DOHH2 (cell line): ENCODE results near the gene ADRA1B.

Experiments used
- H3F3A ChIP-seq: fragments of 200-600 bp; sonication (generic), shearing (Covaris generic); 2 replicates; pipeline ENCODE4 v1.6.0; 2016; ENCODE audit warnings: antibody characterized with exemption, mild to moderate bottlenecking; ENCODE audit not compliant: control insufficient read depth, insufficient read depth
- H3K27ac ChIP-seq: fragments of 200-600 bp; sonication (generic); 2 replicates; pipeline ENCODE4 v1.5.1; 2014; ENCODE audit warnings: low read depth, mild to moderate bottlenecking, low read length, moderate library complexity
- H3K27me3 ChIP-seq: fragments of 200-600 bp; sonication (generic); 2 replicates; pipeline ENCODE4 v1.6.1; 2014; ENCODE audit warnings: mild to moderate bottlenecking, low read length, mixed read lengths; ENCODE audit not compliant: control insufficient read depth
- H3K36me3 ChIP-seq: fragments of 200-600 bp; sonication (generic); 2 replicates; pipeline ENCODE4 v1.6.1; 2014; ENCODE audit warnings: mild to moderate bottlenecking, low read length, moderate library complexity, mixed read lengths; ENCODE audit not compliant: control insufficient read depth
- H3K4me1 ChIP-seq: fragments of 200-600 bp; sonication (generic); 2 replicates; pipeline ENCODE4 v1.6.1; 2014; ENCODE audit warnings: mild to moderate bottlenecking, low read length, mixed read lengths; ENCODE audit not compliant: control insufficient read depth
- H3K4me2 ChIP-seq: fragments of 200-600 bp; sonication (generic); 2 replicates; pipeline ENCODE4 v1.6.0; 2014; ENCODE audit warnings: mild to moderate bottlenecking, low read length, moderate library complexity
- H3K4me3 ChIP-seq: fragments of 200-600 bp; sonication (generic); 2 replicates; pipeline ENCODE4 v1.5.1; 2014; ENCODE audit warnings: mild to moderate bottlenecking, low read length, mixed read lengths
- H3K79me2 ChIP-seq: fragments of 200-600 bp; sonication (generic); 2 replicates; pipeline ENCODE4 v1.6.1; 2014; ENCODE audit warnings: mild to moderate bottlenecking, low read length, mixed read lengths; ENCODE audit not compliant: control insufficient read depth
- H3K9me2 ChIP-seq: fragments of 200-600 bp; sonication (generic); replicated peaks from 2 replicates; pipeline ENCODE4 v1.6.1; 2014; ENCODE audit warnings: mild to moderate bottlenecking, low read length, mixed read lengths; ENCODE audit not compliant: control insufficient read depth
- H3K9me3 ChIP-seq: fragments of 200-600 bp; sonication (generic); 2 replicates; pipeline ENCODE4 v1.6.1; 2014; ENCODE audit warnings: antibody characterized with exemption, low read length, mixed read lengths; ENCODE audit not compliant: control insufficient read depth, insufficient read depth
- H4K20me1 ChIP-seq: fragments of 200-600 bp; sonication (generic); 2 replicates; pipeline ENCODE4 v1.6.0; 2014; ENCODE audit warnings: low read depth, mild to moderate bottlenecking, antibody characterized with exemption, low read length, moderate library complexity; ENCODE audit not compliant: control insufficient read depth, insufficient read depth
- CTCF ChIP-seq: fragments of 200-600 bp; sonication (generic); IDR thresholded peaks from one replicate; pipeline ENCODE4 v1.5.1; 2014; ENCODE audit warnings: antibody characterized with exemption, mild to moderate bottlenecking, low read depth, low read length; ENCODE audit not compliant: poor library complexity, severe bottlenecking
- EZH2phosphoT487 ChIP-seq: fragments of 200-600 bp; sonication (generic); IDR thresholded peaks from 2 replicates; pipeline ENCODE4 v1.6.1; 2017; ENCODE audit warnings: borderline replicate concordance, mild to moderate bottlenecking, antibody characterized with exemption, low read length, moderate library complexity, mixed read lengths

The ADRA1B gene

GRCh38 chr5:159888860-159889259 lies 27.4 kb upstream of the ADRA1B start:
- H3K4me3 ChIP-seq = no peak overlapping the region
- H3K79me2 ChIP-seq = no peaks in the 10 kb centered on the region
- no peaks in the 10 kb centered on the region for H3K4me1 ChIP-seq
- H4K20me1 ChIP-seq = no peaks in the 10 kb centered on the region
- no peaks in the 10 kb centered on the region for H3K36me3 ChIP-seq
- H3K4me2 ChIP-seq = no peak overlapping the region
- no peaks in the 10 kb centered on the region for H3K9me3 ChIP-seq
- H3K9me2 ChIP-seq = no peaks in the 10 kb centered on the region
- H3F3A ChIP-seq = no peaks in the 10 kb centered on the region
- no peaks in the 10 kb centered on the region for H3K27me3 ChIP-seq
- no peak for TF ChIP-seq EZH2phosphoT487
- no peak for TF ChIP-seq CTCF
- H3K27ac ChIP-seq = no peak overlapping the region

- Histone ChIP-seq H3K36me3 (no peaks in the 10 kb centered on the region), H3K27ac (no peak overlapping the region), H4K20me1 (no peaks in the 10 kb centered on the region), H3K27me3 (no peaks in the 10 kb centered on the region), H3K9me3 (no peaks in the 10 kb centered on the region), H3K9me2 (no peaks in the 10 kb centered on the region), H3K4me2 (no peak overlapping the region), H3F3A (no peaks in the 10 kb centered on the region), H3K4me3 (no peak overlapping the region), H3K4me1 (no peaks in the 10 kb centered on the region), H3K79me2 (no peaks in the 10 kb centered on the region)
- TF ChIP-seq CTCF = no peak
- no peak for TF ChIP-seq EZH2phosphoT487
These were observed 26.1 kb upstream of the ADRA1B start for GRCh38 chr5:159890141-159890540.

- no peaks in the 10 kb centered on the region for H3K79me2 ChIP-seq
- H3K27me3 ChIP-seq = 0 out of 2 replicates have a peak, but pooled peaks cover 2% of the 10 kb centered on the region
- no peaks in the 10 kb centered on the region for H3K36me3 ChIP-seq
- no peaks in the 10 kb centered on the region for H3K9me2 ChIP-seq
- H3K4me3 ChIP-seq = no peak overlapping the region
- H3K4me1 ChIP-seq = no peaks in the 10 kb centered on the region
- H3K9me3 ChIP-seq = no peaks in the 10 kb centered on the region
- no peaks in the 10 kb centered on the region for H3F3A ChIP-seq
- H3K4me2 ChIP-seq = no peak overlapping the region
- no peak overlapping the region for H3K27ac ChIP-seq
- no peak for TF ChIP-seq CTCF
- no peak for TF ChIP-seq EZH2phosphoT487
- H4K20me1 ChIP-seq = no peaks in the 10 kb centered on the region
These were observed 24.9 kb upstream of the ADRA1B start for GRCh38 chr5:159891371-159891770.
